ENCODE measurements around the gene GPRC5A.

DNA sequence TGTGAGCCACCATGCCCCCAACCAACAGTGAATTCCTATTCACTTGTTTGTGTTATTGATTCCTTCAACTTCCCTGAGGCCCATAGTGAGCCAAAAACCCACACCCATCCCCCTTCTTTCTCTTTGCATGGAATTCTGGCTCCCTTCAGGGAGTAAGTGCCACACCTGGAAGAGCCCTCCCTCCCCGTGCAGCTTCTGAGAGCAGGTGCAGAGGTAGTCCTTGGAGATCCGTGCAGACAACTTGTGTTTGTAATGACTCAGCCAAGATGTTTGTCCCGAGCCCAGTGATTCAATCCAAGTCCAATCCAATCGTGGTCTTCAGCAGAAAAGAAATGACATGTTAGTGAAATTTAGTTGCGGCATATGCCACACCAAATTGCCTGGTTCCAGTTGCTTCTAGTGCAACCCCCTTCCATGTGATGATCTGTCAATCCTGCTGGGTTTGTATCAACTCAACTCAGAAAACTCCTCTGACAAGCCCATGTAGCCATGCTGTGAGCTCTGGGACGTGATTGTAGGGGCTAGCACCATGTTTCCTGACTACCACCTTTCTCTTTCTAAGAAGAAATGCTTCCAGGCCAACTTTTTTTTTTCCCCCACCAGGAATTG, 27.5 kb downstream of the GPRC5A start:
- TF ChIP-seq CTCF (IDR thresholded peaks at IDR 0.05), result no peak
- no peak for TF ChIP-seq POLR2AphosphoS5 (IDR thresholded peaks at IDR 0.05)
- TF ChIP-seq POLR2A (IDR thresholded peaks at IDR 0.05), result peak in 1 of 4 donors; percentile 7
- no peak for TF ChIP-seq EP300 (IDR thresholded peaks at IDR 0.05)

All from upper lobe of left lung (tissue), 4 donors.